ENCODE results near the gene SYNM.

The SYNM gene

GRCh38 chr15:99084965-99085364 is 19.9 kb upstream of the SYNM start:
- DNase-seq (ENCODE audit: low read depth): no peak

GRCh38 chr15:99085413-99086326 is 19.2 kb upstream of the SYNM start:
- peak; percentile 75 for DNase-seq (ENCODE audit: low read depth)

- no peak for DNase-seq (ENCODE audit: low read depth)
Measured at GRCh38 chr15:99086327-99086667, 18.6 kb upstream of the SYNM start.

GRCh38 chr15:99087405-99087943 is 17.4 kb upstream of the SYNM start:
- no peak for DNase-seq (ENCODE audit: low read depth)

- DNase-seq (ENCODE audit: low read depth): no peak
Measured at GRCh38 chr15:99090011-99090699, 14.7 kb upstream of the SYNM start.

GRCh38 chr15:99090938-99091337 is 13.9 kb upstream of the SYNM start:
- DNase-seq (ENCODE audit: low read depth): no peak

- DNase-seq (ENCODE audit: low read depth): no peak
Measured at GRCh38 chr15:99092554-99093172, 12.2 kb upstream of the SYNM start.

- DNase-seq (ENCODE audit: low read depth): no peak
Measured at GRCh38 chr15:99095626-99096025, 9.3 kb upstream of the SYNM start.

GRCh38 chr15:99096173-99096893 is 8.5 kb upstream of the SYNM start:
- no peak for DNase-seq (ENCODE audit: low read depth)

GRCh38 chr15:99096894-99097426 is 7.9 kb upstream of the SYNM start:
- no peak for DNase-seq (ENCODE audit: low read depth)

GRCh38 chr15:99097441-99098410 is 7.2 kb upstream of the SYNM start:
- no peak for DNase-seq (ENCODE audit: low read depth)

GRCh38 chr15:99098426-99098825 is 6.5 kb upstream of the SYNM start:
- no peak for DNase-seq (ENCODE audit: low read depth)

GRCh38 chr15:99098991-99099390 is 5.9 kb upstream of the SYNM start:
- DNase-seq (ENCODE audit: low read depth): no peak

GRCh38 chr15:99099661-99100060 is 5.2 kb upstream of the SYNM start:
- DNase-seq (ENCODE audit: low read depth): no peak

GRCh38 chr15:99100245-99101173 is 4.4 kb upstream of the SYNM start:
- DNase-seq (ENCODE audit: low read depth): peak; percentile 74

- DNase-seq (ENCODE audit: low read depth): no peak
Measured at GRCh38 chr15:99101501-99101900, 3.4 kb upstream of the SYNM start.

- DNase-seq (ENCODE audit: low read depth): no peak
Measured at GRCh38 chr15:99102332-99103235, 2.3 kb upstream of the SYNM start.

- DNase-seq (ENCODE audit: low read depth): no peak
Measured at GRCh38 chr15:99103279-99103678, 1.6 kb upstream of the SYNM start.
